Renal cortex interstitium (tissue), 11 donors: Measurements from ENCODE around the gene CASS4. TPM values are rescaled to one million over a fixed set of nuclear protein-coding genes. Genes with fewer than 3 reads are reported as not detected.
"Not testable (repeated sequence)": the region's sequence is repeated elsewhere in the genome, so short reads cannot be mapped to it uniquely, and the experiment has no call there.

Experiments used
- DNase-seq, 11 donors: peaks; one replicate each; pipeline ENCODE4 v3.0.0-alpha.2; 2013; ENCODE audit warnings: low read depth in 9 of 11, low spot score in 4 of 11; ENCODE audit errors: extremely low read depth in 1 of 11
- polyA plus RNA-seq, 3 donors: library from polyadenylated mRNA; unstranded; fragments of 120-200 nt; gene quantifications; one replicate each; pipeline ENCODE4 v1.2.1, GENCODE V29; 2013; ENCODE audit not compliant: insufficient read length in 3 of 3

Gene CASS4
- polyA plus RNA-seq, 3 donors: 2.9 to 3.3 (median 3.1) TPM

DNA sequence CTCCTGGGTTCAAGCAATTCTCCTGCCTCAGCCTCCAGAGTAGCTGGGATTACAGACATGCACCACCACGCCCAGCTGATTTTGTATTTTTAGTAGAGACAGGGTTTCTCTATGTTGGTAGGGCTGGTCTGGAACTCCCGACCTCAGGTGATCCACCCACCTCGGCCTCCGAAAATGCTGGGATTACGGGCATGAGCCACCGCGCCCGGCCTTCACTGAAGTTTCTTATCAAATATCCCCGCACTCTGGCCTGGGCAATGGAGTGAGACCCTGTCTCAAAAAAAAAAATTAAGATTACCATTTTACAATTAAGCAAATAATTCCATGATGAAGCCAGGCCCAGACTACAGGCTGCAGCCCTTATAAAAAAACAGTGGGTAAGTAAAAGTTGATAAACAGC lies 21.7 kb upstream of the CASS4 start:
- not testable (repeated sequence) for DNase-seq

DNA sequence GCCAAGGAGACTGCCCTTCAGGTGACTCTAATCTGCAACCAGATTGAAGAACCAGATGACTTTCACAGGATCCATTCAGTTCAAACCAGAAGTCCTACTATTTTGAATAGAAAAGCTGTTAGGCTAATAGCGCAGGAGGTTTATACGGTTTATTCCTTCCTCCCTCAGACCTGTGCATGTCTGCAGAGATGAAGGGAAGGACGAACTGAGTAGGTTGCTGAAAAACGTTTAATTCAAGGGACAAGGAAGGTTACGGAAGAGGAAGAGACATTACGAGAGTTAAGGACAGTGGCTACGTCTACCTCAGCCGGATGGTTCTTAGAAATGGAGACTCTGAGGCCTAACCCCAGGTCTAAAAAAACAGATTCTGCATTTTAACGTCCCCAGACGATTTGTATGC lies 21.0 kb upstream of the CASS4 start:
- DNase-seq: no peak

DNA sequence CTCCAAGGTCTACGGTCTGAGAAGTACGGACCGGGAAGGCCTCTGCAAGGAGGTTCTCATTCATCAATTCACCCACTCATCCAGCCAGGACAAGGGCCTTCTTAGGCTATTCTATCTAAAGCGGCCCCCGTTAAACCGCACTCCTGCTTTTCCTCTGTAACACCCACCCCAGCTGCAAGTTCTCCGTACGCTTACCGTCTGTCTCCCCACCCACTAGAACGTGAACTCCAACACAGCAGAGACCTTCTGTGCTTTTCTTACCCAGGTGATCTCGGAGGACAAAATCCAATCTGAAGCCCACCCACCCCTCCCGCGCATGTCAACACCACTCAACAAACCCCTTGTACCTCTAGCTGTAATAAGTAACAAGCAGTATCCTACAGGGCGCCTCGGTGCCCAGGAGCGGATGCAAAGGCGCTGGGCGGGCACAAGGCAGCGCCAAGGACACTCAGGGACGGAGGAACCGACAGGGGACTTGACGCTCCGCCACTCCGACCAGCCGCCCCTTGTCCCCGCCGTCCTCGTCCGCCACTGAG lies 20.4 kb upstream of the CASS4 start:
- DNase-seq: no peak

DNA sequence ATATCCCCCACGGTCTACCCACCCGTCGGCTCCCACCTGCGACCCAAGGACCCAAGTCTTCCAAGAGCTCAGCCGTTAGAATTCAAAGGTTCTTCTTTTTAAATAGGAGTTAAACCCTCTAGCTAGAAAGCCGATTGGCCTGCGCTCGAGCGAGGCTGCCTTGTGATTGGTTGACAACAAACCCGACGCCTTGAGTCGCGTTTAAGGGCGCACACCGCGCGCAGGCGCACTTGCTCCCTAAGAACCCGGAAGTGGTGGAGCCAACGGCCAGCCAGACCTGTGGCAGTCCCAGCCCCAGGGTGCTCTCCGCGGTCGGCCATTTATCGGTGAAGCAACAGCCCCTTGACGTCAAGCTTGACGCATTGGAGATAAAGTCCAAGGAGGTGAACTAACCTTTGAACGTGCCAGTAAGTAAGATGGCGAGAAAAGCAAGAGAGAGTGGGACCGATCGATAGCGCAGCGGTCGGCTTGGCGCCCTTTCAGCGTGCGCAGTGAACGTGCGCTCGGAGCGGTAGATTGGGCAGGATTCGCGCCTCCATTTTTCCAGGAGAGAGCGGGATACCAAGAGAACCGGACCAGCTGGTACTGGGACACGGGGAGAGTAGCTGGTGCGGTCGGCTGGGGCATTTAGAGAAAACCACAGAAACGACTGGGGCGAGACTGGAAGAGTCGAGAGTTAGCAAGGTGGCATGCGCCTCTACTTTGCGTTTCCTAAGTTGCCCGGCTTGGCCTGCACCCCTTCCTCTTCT lies 19.8 kb upstream of the CASS4 start, which contains the start of the genes AURKA and CSTF1:
Gene AURKA (minus strand): TSS at position 84 of the 749 bp plus-strand sequence. CDS start 4,018 bp downstream, outside the sequence.
Gene CSTF1 (plus strand): TSS at position 514 of the 749 bp plus-strand sequence. CDS start 2,908 bp downstream, outside the sequence.
- peak; percentile 97 to 99 (median 98) for DNase-seq

DNA sequence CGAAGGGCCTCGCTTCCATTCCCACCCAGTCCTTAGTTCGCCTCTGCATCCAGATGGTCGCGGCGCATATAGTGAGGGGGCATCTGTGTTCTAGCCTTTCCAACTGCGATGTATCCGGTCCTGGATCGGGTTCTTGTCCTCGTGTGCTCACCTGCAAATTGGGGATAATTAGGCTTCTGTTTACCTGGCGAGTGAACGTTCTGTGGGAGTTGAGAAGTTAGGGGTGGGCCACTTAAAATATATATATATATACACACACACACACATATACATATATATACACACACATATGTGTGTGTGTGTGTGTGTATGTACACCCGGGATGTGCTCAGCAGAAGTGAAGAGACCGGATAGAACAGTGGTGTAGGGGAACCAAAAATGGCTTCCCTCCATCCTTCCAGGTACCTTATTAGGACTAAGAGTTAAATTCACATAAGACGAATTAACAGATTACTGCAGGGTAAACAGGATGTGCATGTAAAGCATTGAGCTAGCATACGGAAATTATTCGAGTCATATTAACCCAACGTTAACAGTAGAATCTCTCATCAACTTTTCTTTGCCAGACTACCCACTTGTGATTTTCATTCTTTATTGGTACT lies 19.1 kb upstream of the CASS4 start:
- no peak for DNase-seq

DNA sequence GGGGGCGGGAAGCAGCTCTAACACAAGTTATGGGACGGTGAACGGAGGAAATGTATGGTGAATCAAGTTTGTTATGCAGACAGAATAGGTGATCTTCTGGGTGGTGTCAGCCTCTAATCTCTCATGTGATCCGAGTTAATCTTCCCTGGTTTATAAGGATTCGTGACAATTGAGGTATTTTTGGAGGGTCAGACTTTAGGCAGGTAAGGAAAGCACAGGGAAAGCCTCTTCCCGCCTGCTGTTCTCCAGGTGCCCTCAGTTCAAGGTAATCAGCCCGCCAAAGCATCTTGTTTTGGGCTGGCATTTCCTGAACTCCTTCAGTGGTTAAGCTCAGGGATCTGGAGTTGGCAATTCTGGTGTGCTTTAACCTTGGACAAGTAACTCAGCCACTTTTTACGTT lies 18.4 kb upstream of the CASS4 start:
- DNase-seq: no peak

DNA sequence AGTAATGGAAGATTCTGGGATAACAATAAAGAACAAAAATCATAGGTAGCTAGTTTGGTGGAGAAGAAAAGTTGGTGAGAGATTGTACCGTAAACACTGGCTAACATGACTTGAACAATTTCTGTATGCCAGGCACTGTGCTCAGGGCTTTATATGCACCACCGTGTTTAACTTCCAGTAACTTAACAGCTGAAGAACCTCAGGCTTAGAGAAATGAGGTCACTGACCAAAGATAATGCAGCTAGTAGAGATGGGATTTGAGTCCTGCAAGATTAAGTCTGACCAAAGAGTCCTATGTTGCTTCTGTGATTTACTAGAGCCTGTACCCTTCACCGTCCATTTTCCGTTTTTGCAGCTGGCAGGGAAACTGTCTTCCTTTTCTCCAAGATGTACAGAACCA lies 16.9 kb upstream of the CASS4 start:
- DNase-seq: no peak

DNA sequence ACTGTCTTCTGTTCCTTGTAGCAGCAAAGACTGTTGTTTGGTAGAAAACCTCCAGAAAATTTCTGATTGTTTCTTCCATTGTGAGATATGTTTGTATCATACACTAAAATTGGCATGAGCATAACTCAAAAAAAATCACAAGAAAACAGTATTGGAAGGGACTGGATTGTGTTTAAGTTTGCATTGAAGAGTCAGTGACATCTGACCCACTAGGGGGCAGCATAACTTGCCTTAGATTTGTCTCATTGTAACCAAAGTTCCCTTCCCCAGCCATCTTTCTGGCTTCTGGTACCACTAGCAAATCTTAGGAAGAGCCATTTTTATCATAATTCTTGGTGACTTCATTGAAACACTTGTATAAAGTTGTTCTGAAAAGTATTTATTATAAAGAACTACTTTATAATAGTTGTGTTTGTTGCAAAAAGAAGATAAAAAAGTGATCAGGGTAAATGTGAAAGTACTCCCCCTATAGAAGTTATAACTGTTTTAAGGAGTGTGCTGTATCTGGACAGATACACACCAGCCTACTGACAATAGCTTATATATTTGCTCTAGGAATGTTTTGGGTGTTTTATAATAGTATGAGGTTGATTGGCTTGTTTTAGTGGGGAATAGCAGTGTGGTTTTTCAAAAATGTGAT lies 11.9 kb upstream of the CASS4 start:
- DNase-seq: peak in 7 of 11 donors; percentile 26 to 61 (median 50)

DNA sequence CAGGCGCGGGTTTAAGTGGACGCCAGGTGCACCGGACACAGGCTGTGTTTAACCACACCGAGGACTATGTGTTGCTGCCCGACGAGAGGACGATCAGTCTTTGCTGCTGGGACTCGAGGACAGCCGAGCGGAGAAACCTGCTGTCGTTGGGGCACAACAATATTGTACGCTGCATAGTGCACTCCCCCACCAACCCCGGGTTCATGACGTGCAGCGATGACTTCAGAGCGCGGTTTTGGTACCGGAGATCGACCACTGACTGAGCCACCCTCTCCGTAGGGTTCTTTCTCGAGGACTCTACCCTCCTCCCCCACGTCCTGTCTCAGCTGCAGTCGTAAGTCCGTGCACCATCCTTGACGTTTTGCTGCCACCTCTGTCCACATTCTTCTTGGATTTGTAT lies 8.6 kb upstream of the CASS4 start:
- DNase-seq: no peak

DNA sequence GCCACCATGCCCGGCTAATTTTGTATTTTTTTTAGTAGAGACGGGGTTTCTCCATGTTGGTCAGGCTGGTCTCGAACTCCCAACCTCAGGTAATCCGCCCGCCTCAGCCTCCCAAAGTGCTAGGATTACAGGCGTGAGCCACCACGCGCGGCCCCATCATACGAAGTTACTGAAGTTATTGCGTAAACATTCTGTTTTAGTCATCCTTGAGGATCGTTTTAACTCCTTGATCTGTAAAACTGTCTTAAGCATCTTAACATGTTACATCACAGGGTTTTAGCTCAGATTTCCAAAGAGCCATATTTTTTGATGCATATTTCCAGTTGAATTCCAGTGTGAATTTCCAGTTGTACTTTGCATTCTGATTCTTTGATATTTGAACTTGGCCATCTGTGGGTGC lies 6.7 kb upstream of the CASS4 start:
- DNase-seq: not testable (repeated sequence)

DNA sequence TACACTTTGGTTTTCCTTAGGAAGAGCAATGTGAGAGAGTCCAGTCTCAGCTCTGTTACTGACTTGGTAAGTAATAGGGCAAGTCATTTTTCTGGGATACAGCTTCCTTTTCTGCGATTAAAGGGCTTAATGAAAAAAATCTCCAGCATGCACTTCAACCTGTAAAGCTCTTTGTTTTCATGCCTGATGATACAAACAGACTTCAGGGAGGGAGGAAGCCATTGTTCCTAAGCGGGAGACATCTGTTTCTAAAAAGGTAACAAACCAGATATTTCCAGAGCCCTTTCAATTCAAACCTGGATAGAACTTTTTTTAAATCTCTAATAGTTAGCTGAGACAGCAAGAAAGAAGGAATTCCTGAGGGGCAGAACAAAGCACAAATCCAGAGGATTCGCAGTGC lies 5.2 kb upstream of the CASS4 start:
- no peak for DNase-seq

DNA sequence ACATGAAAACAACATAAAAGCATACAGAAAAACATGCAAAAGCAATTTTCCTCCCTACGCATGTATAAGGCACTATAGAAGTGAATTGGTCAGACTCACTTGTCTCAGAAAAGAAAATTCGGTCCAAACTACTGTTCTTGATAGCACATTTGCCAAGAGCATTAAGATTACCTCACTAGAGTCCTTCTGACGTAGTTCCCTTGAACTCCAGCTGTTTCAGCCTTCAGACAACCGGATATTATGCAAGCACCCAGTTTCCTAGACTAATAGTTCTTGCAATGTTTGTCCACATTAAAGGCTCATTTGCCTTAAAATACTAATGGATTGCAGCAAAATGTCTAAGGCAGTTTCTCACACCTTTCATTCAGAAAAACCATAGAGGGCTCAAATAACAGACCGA lies 2.5 kb upstream of the CASS4 start:
- DNase-seq: peak in 5 of 11 donors; percentile 26 to 52 (median 42)

DNA sequence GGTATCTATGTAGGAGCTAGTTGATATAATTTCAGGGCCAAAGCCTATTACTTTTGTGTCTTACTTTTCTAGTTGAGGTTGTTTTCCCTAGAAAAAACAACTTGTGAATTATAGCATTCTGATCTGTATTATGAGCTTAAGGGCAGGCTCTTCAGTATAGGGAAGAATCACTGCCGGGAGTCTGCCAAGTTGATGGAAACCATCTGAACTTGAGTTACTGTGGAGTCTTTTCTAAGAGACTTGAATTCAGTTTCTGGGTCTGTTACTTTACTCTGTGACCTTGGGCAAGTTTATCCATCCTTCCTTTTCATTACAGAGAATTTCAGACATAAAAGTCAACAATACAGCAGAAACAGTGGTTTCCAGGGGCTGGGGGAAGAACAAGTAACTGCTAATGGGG lies 2.1 kb upstream of the CASS4 start:
- DNase-seq: peak in 5 of 11 donors; percentile 35 to 61 (median 59)

DNA sequence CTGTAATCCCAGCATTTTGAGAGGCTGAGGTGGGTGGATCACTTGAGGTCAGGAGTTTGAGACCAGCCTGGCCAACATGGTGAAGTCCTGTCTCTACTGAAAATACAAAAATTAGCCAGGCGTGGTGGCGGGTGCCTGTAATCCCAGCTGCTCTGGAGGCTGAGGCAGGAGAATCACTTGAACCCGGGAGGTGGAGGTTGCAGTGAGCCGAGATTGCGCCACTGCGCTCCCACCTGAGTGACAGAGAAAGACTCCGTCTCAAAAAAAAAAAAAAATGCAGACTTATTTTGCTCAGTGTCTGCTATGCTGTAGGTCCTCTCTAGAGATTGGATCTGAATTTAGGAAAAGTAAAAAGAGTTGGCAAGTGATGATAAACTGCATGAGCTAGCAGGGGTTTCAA lies 773 bp upstream of the CASS4 start:
- DNase-seq: not testable (repeated sequence)

DNA sequence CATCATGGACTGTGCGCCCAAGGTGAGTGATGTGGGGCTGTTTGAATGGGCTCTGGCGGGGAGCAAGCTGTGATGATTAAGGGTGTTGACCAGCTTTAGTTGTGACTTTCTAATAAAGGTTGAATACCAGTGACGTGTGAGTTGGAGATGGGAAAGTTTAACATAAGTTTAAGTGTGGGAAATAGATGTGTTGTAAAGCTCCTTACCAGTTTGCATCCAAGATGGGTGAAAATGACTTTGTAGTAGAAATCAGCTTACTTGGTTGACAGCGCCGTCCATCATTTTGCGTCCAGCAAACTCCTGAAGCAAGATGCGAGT lies 372 bp downstream of the CASS4 start:
- no peak for DNase-seq

DNA sequence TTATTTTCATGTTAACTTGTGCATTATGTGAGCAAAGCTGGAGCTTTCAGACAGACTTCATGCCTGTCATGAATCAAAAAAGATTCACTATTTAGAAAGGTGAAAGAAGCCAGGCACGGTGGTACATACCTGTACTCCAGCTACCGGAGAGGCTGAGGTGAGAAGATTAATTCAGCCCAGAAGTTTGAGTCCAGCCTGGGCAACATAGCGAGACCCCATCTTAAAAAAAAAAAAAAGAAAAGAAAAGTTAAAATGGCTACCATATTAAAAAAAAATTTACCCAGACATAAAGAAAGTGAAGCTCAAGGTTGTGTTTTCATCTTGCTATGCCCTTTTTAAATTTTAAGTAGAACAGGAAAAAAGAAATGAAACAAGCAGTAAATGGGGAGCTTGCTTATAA lies 889 bp downstream of the CASS4 start:
- no peak for DNase-seq

DNA sequence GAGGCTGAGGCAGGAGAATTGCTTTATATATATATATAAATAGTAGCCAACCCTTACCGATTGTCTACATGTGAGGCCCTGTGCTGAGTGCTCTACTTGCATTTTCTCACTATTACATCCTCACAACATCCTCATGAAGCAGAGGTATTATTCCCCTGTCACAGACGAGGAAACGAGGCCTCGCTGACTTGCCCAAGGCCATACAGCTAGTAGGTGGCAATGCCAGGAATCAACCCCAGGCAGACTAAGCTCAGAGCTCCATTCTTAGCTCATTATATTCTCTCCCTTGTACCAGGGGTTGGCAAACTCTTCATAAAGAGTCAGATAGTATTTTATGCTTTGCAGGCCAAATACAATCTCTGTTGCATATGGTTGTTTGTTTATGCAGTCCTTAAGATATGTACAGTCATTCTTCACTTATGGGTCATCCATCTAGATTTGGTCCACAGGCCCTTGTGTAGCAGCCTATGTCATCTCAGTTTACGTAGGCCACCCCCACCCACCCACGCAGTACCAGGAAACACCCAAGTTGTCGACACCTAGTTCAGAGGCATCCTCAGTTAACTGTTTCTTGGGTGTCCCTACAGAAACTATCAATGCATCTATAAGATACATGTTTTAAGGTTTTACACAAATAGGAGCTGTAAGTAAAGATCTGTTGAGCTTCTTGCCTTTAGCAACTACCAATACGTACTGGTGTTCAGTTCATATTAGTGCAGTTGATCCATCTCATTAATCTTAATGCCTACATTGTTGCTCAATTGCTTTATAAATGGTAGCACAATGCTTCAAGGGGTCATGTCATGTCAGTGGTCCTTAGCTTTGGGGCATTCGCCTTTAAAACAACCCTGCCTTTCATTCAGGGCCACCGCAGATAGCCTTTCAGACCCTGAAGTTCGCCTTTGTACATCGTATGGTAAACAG lies 3.0 kb downstream of the CASS4 start:
- no peak for DNase-seq

DNA sequence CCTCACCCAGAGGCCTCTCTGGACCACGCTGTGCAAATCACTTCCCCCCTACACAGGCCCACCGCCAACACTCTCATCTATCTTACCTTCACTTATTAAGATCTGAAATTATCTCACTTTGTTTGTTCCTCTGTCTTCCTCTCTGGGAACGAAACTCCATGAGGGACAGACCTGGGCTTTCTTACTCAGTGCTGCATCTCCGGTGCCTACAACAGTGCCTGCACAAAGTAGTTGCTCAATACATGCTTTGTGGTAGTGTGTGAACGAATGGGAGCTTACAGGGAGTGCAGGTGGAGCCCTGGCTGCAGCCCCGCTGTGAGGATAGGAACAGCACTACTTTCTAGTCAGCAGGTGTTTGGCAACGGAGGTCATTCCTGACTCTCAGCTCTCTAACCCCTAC lies 5.3 kb downstream of the CASS4 start:
- DNase-seq: no peak

DNA sequence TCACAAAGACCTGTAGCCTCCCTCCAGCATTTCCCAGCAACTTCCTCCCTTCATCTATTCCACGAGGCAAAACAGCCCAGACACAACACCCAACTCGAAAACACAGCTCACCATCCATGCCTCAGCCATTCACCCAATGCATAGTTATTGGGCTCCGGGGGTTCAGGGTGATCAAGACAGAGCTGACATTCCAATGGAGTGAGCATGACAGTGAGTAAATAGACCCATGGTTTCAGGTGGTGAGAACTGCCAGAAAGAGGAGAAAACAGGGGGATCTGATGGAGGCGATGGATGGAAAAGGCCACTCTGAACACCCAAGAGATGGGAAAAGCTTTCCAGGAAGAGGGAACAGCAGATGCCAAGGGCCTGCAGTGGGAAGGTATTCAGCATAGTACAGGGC lies 5.9 kb downstream of the CASS4 start:
- DNase-seq: no peak
